Ureter (tissue), 1 donor: Measurements from ENCODE around the gene ACTR6. TPM values are rescaled to one million over a fixed set of nuclear protein-coding genes. Genes with fewer than 3 reads are reported as not detected.

Experiments
- DNase-seq: peaks from one replicate; pipeline ENCODE4 v3.0.0-alpha.2; 2020; ENCODE audit warnings: low spot score
- total RNA-seq: library from RNA; stranded (reverse); gene quantifications from one replicate; pipeline ENCODE4 v1.2.4, GENCODE V29; 2023
- donor health status: DM: yes; HTN: yes; CAD: no.

The ACTR6 gene
- total RNA-seq, 1 donor from 2014 or later = 33.1 TPM

DNA sequence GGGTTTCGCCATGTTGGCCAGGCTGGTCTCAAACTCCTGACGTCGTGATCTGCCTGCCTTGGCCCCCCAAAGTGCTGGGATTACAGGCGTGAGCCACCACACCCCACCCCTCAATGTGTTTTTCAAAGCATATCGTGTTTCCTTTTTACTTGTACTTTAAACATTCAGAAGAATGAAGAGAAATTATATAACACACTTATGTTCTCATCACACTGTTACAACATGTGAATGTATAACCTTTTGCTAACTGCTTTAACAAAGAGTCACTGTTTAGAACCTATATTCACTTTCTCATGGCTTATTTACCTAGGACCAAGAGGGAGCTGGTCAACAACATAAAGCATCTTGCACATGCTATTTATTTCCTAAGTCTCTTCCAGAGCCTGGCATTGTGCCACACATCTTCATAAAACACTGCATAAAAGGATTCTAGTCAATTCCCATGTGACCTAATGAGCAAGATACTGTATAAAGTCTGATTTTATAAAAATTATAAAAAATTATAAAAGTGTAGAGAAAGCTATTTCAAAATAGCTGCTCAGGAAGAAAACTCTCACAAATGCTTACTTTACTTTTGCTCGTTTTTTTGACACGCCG, 16.0 kb upstream of the ACTR6 start:
- no peak for DNase-seq

DNA sequence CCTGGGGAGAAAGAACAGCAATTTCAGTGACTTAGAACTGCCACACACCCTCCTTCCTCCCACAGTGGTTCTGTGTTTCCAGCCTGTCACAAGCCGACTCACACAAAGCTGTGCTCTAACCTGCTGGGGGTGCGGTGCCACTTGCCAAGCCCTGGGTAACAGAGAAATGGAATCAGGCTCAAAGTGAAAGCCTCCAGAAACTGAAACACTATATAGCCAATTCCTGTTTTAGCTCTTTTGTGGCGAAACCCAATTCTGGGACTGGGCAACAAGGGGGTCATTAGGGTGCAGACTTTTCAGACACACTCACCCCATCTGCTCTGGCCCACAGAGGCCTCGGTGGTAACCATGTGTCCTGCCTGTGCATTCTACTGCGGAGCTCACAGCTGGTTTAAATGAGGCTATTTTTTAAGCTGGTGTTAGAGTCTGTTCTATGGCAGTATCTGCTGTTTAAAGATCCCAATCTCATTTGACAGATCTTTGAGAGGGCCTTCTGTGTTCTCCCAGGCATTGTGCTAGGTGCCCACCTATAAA, 15.2 kb upstream of the ACTR6 start:
- DNase-seq = no peak

DNA sequence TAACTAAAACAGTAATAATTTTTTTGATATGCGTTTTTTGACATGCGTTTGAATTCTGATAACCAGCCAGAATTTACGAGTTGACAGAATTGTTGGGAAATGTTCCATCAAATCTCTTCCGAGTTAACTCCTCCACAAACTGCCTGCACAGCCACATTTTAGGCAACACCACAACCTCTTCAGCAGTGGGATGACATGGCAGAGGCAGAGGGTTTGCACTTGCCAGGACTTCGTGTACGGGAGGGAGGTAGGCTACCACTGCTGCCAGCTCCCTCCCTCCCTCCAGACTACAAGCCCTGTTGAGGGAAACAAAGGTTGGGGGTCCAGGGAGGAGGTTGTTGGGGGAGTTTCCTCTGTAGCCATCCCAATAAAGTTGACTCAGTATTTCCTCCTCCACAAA, 14.5 kb upstream of the ACTR6 start:
- DNase-seq = no peak

DNA sequence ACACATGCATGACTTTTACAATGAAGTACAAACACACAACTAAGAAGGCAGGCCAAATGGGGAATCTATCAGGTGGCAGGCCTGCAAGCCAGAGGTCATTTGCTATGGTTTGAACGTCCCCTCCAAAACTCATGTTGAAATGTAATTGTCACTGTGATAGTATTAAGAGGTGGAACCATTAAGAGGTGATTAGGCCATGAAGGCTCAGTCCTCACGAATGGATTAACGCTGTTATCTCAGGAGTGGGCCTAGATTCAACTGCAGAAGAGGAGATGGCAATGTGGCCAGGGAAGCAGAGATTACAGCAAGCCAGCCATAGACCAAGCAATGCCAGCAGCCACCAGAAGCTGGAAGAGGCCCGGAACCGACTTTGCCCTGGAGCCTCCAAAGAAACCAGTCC, 13.5 kb upstream of the ACTR6 start:
- DNase-seq = no peak

DNA sequence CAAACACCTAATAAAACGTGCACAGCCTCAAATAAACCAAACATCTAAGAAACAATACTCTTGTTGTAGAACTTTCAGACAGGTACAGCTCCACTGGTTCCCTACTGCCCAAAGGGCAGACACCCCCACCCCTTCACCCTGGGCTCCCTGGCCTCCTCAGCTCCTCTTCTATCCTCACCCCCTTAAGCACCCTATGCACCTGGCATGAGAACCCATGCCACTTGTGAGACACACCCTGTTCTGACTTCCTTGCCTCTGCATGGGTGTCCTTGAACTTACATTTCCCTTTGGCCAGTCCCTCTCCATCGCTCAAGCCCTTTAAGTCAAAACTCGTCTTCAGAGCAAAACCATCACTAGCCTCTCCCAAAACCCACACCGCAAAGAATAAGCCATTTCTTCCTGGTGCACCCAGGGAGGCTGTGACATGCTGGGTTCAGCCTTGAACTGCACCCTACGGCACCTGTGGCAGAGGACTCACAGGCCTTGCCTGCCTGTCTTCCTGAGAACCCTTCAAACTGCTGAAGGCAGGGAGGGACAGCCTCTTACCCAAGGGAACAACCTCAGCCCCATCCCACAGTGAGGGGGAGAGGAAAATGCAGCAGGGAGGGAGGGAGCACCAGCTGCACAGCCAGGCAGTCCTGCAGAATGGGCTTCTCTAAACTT, 12.6 kb upstream of the ACTR6 start:
- peak; percentile 20 for DNase-seq

DNA sequence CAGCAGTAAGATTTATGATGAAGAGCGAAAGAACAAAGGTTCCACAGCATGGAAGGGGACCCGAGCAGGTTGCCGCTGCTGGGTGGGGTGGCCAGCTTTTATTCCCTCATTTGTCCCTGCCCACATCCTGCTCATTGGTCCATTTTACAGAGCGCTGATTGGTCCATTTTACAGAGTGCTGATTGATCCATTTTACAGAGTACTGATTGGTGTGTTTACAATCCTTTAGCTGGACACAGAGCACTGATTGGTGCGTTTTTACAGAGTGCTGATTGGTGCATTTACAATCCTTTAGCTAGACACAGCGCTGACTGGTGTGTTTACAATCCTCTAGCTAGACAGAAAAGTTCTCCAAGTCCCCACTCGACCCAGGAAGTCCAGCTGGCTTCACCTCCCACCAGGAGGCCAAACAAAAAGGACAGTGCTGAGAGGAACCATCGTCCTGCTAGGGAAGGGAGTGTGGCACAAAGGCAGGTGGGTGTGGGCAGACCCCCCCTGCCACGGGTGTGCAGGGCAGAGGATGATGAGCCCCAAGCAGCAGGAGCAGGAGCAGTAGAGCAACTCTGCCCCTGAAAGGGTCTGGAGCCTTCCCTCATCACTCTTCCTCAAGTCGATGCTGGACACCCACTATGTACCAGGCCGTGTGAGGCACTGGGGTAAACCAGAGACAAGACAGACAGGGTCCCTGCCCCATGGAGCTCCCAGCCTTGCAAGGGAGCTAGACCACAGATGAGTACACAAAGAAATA, 11.6 kb upstream of the ACTR6 start:
- peak; percentile 20 for DNase-seq

DNA sequence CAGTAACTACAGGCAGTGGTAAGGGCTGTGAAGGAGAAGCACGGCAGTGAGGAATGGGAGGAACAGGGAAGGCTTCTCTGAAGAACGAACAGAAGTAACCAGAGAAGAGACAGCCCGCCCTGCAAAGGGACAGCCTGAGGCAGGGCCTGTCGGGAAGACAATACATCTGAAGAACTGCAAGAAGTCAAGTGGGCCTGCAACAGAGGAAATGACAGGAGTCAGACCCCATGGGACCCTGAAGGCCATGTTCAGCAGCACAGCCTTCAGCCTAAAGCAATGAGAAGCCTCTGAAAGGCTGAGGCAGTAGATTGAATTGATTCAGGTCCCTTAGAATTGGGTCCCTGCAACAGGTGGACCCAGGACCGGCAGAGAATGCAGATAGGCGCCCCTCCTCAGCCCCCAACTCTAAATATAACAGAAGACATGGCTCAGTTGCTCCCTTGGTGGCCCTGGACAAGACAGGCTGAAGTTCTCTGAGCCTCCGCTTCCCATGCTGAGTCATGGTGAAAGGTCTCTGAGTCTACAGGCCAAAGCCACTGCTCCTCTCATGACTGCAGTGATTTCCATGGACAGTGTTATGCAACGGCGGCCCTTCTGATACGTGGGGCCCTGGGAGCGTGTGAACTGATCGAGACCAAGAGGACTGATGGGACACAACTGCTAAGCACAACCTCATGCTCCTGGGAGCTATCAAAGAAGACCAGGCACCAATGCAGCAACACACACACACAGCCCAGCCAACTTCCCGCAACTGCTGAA, 10.8 kb upstream of the ACTR6 start:
- DNase-seq = peak; percentile 26

DNA sequence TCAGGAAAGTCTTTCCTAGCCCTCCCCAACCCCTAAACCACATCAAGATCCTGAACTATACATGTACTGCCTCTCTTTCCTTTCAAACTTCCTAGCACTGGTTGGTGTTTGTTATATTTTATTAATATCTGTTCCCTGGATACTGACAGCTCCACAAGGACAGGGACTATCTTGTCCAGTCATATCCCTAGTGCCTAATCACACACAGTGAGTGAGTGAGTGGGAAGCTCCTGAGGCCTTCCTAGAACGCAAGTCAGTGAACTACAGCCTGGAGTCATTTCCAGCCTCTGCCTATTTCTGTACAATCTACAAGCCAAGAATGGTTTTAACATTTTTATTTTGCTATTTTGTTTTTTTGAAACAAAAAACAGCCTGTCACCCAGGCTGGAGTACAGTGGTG, 7.5 kb upstream of the ACTR6 start:
- DNase-seq = no peak

DNA sequence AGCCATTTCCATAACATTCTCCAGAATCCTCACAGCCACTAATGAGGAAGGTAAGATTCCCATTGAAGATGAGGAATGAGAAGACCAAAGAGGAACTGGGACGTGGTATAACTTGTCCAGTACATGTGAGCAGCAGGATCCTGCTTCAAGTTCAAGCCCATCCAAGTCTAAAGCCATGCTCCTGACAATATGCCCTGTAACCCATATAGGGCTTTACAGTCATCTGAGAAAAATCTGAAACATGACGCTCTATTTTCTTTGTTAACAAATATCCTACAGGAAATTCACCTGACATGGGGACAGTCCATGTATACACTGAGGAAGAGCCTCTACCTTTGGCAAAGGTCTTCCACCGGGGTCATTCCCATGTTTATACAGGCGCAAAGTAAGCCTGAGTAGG, 3.1 kb upstream of the ACTR6 start:
- no peak for DNase-seq

DNA sequence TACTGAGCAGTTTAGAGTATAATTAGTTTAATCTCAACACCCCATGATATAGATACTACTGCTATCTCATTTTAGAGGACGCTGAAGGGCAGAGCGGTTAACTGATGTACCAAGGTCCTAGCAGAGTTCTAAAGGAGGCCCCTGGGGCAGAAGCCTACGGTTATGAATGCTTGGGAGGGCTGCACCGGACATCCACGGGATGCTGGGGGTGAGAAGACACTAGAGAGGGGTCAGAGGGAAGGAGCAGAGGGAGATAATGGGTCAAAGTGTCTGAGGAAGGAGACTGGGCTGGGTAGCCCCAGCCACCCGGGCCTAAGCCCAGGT, 1.6 kb upstream of the ACTR6 start:
- no peak for DNase-seq

DNA sequence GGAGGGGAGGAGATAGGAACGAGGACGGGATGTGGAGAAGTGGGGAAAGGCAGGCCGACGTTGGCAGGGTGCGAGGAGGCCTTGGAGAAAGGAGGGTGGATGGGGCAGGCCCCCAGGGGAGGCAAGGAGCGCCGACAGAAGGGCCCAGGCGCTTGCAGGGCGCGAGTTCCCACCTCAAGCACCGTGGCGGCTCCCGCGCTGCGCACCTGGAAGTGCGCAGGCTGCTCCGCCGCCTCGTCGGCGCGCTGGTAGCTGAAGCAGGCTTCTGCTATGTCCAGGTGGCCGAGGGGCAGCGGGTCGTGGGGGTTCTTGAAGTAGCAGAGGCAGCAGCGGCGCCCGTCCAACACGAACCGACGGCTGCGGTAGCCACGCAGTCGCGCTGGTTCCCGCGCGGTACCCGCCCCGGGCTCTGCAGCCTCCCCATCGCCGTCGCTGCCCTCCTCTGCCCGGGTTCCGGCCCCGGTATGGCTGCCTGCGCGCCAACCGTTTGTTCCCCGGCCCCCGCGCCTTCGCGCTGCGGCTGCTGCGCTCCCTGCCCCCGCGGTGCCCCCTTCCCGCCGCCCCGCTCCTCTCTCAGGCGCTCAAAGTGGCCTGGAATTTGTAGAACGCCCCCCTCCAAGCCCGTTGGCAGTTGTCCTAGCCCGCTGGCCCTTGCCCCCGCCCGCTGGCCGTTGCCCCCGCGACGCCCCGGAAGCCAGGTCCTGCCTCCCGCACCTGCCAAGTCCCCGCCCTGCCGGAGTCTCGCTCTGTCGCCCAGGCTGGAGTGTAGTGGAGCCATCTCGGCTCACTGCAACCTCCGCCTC, 1.1 kb upstream of the ACTR6 start:
- DNase-seq = peak; percentile 72

DNA sequence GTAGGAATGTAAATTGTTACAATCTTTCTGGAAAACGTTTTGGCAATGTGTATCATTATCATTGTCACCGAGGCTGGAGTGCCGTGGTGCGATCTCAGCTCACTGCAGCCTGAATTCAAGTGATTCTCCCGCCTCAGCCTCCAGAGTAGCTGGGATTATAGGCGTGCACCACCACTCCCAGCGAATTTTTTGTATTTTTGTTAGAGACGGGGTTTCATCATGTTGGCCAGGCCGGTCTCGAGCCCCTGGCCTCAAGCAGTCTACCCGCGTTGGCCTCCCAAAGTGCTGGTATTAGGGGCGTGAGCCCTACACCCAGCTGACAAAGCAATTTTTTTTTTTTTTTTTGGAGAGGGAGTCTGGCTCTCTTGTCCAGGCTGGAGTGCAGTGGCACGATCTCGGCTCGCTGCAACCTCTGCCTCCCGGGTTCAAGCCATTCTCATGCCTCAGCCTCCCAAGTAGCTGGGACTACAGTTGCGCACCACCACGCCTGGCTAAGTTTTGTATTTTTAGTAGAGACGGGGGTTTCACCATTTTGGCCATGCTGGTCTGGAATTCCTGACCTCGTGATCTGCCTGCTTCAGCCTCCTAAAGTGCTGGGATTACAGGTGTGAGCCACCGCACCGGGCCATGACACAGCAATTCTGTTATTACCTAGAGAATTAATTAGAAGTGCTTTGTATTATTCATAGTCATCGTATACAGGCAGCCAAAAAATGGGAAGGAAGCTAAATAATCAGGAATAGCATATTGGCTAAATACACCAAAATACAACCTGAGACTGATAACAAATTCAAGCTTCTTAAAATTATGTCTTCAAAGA, 1.2 kb downstream of the ACTR6 start:
- DNase-seq = no peak

DNA sequence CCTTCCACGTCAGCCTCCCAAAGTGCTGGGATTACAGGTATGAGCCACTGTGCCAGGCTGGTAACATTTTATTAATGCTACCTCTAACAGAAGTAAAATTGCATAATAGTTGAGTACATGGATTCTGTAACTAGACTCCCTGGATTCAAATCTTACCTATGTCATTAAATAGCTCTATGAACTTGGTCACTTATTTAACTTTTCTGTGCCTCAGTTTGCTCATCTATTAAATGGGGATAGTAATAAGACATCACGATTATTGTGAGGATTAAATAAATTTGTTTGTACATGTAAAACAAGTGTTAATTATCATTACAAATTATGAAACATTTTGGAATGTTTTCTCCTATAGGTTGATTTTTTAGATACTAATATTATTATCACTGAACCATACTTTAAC, 6.7 kb downstream of the ACTR6 start:
- DNase-seq = no peak

DNA sequence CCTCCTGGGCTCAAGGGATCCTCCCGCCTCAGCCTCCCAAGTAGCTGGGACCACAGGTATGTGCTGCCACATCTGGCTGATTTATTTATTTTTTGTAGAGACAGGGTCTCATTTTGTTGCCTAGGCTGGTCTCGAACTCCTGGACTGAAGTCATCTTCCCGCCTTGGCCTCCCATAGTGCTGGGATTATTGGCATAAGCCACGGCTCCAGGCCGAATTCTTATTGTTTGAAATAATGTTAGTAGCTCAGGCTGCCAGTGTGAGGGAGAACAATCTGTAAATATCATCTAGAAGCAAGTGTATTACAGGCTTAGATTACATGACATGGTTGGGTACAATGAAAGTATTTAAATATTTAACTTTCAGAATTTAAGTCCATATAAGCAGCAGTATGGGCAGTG, 8.2 kb downstream of the ACTR6 start:
- DNase-seq = no peak

DNA sequence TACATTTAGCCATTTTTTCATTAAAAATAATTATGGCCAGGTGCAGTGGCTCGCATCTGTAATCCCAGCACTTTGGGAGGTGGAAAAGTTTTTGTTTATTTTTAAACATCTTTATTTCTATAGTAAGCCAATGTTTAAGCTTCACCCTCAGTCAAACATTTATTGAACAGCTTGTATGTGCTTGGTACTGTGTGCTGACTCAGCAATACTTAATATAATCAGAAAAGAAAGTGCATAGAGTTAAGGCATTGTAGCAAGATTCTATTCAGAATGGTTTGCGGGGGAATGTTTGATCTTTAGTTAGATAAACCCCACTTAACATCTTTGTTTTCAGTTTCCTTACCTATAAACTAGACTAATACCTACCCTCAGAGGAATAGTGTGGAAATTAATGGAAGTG, 11.1 kb downstream of the ACTR6 start:
- DNase-seq = no peak

DNA sequence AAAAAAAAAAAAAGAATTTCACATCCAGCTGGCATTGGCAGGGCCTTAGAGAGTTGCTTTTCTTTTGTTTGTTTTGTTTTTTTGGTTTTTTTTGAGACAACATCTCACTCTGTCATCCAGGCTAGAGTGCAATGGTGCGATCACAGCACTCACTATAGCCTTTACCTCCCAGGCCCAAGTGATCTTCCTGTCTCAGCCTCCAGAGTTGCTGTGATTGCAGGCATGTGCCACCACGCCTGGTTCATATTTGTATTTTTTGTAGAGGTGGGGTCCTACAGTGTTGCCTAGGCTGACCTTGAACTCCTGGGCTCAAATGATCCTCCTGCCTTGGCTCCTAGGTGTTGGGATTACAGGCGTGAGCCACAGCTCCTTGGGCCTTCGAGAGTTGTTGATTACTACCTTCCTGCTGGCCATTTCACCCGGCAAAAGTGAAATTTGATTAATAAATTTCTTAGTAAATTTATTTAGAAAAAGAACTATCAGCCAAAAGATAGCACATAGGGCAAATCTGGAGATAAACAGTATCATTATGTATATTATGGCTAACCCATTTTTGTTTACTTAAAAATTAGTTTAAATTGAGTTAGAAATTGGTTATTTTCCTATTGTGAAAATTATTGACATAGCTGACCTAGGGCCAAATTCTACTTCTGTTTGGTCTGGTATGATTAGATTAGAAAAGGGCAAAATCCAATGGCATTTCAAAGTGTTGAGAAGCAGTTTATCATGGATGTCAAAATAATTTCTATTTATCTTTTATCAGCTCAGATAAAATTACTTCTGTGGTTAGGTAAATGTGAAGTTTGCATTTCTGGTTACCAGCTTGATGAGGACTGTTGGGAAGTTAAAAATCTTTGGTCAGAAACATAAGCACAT, 12.6 kb downstream of the ACTR6 start:
- no peak for DNase-seq

DNA sequence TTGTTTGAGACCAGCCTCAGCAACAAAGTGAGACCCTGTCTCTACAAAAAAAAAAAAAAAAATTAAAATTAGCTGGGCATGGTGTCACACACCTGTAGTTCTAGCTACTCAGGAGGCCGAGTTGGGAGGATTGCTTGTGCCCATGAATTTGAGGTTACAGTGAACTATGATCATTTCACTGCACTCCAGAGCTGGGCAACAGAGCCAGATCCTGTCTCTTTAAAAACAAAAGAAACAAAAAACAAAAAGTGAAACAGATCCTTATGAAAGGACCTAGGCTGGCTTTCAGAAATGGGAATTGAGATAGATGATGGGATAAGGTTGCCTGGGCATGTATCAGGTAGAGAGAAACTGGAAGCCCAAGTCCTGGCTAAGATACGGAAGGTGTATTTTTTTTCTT, 13.9 kb downstream of the ACTR6 start:
- no peak for DNase-seq

DNA sequence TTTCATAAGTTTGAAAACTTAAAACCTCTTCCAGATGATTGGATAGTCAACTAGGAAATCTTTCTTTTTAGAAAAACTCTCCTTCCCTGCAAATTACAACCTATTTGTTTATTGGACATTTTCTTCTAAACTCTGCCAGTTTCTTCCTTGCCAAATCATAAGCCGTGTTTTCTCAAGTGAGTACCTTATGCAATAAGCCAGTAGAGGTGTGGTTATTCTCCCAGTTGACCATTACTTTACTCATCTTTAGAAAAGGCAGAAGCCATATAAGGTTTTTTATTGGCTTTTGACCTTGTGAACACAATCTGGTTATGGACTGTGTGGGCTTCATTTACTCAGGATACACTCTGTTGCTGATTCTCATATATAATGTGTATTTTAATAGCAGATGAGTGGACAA, 14.6 kb downstream of the ACTR6 start:
- no peak for DNase-seq

DNA sequence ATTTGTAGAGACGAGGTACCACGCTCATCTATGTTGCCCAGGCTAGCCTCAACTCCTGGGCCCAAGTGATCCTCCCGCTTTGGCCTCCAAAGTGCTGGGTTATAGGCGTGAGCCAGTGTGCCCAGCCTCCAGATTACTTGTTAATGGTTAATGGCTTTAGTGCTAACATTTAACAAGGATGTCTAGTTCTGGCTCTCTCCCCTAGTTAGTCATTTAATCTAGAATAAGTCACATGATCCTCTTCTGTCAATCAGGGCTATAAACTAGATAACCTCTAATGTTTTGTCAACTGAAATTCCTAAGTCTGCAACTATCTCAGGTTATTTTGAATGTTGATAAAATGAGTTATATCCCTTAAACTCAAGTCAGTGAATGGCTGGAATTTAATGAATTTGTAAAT, 15.7 kb downstream of the ACTR6 start:
- DNase-seq = no peak
